Suppressor macrophage (primary cell): ENCODE measurements around the gene TECPR1.

Experiments used
- DNase-seq, 4 experiments: peaks; one replicate each; pipeline ENCODE4 v3.0.0-alpha.2; 2020 to 2022

The TECPR1 gene

DNA sequence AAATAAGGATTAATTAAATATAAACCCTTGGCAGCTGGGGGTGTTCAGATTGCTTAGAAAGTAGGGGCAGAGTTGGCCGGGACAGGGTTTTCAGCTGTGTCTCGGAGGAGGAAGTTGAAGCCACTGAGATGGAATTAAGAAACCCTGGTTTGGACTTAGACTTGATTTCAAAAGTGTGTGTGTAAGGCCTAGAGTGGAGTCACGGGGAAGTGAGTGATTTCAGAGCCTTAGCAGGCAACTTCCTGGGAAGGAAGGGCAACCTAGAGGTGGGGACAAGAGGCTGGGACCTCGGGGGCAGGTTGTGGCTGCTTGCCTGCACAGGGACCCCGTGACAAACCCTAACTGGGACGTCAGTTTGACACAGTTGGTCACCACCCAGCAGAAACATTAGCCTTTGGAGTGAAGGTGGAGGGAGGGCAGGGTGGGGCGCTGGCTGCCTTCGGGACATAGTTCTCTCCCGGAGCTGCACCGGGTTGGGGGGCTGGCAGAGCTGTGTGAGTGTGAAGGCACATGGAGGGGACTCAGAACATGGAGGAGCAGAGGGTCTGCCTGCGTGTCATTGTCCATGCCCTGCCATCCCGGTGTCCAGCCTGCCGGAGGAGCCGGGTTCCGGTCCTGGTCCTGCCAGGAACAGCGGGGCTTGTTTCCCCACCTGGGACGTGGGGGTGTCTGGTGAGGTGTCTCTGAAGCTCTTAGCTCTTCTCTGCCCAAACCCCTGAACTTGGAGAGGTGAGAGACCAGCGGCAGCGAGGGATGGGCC lies 31.3 kb upstream of the TECPR1 start:
- DNase-seq, result peak; percentile 91 to 98 (median 94)

DNA sequence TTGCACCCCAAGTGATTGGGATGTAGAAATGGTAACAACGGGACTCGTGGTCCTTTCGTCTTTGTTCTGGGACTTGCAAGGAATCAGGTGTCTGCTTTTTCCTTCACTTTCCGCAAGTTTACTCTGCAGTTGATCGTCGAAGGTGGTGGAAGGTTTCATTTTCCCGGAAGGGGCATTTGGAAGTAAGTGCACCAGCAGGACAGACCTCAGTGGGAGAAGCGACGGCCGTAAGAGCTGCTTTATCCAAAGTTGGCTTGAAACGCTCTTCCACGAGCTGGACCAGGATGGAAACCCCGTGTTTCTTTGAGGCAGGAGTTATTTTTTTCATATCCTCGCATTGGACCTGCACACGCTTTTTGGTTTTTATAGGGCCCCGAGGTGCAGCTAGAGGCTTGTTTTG lies 30.7 kb upstream of the TECPR1 start:
- DNase-seq, result peak in 2 of 4 experiments; percentile 33 to 40

DNA sequence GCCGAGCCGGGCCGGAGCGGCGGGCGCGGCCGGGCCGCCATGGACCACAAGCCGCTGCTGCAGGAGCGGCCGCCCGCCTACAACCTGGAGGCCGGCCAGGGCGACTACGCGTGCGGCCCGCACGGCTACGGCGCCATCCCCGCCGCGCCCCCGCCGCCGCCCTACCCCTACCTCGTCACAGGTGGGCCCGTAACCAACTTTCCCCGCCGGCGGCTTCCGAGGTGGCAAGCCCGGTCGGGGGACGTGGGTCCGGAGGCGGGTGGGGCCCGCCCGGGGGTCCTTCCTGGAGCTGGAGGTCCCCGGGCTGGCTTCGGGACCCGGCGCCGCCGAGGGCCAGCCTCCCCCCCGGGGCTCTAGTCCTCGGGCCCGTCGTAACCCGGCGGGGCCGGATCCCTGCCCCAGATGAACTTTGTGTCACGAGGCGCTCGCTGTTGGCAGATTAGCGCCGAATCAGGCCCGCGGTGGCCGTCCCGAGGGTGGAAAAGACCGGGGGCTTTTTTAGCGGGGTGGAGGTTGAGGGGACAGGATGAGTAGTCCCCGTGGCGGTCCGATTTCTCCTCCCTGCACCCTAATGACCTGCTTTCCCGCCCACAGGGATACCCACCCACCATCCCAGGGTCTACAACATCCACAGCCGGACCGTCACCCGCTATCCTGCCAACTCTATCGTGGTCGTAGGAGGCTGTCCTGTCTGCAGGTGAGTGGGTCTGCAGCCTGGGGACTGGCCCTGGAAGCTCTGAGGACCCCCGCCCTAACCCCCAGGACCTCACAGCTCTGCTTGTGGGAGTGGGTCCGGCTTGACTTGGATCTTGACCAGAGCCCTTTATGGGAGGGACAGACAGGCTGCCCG lies 29.9 kb upstream of the TECPR1 start:
- peak; percentile 44 to 65 (median 54) for DNase-seq

DNA sequence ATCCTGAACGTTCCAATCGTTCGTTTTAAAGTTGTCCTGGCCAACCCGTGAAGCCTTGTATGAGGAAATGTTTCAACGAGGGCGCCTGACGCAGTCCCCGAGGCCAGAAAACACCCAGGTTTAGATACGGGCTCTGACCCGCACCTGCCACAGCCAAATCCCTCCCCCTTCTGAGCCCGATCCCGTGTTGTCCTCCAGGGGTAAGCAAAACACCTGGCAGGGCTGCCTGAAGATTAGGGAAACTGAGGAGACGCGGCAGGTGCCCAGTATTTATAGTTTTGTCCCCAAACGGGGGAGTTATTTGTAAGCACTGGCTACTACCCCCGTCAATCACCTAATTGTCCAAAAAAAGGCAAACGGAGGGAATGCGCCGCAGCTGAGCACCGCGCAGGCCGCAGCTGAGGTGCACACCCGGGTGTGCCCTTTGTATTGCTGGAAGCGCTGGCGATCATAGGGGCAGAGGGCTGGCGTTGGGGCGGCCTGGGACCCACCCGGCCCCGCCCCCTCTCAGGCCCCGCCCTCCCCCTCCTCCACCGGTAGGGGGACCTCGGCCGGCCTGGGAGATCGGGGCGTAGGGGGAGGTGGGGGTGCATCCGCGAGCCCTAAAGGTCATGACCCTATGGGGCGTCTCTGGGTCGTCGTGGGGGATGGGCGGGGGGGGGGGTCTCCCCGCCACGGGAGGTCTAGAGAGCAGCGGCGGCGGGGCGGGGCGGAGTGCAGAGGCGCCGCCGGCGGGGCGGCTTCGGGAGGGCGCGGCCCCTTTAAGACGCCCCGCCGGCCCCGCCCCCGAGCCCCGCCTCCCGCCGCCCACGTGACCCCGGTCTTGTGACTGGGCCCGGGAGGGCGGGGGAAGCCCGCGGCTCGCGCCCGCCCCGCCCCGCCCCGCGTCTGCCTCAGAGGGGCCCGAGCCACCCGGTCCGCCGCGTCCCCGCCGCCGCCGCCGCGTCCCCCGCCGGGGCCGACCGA lies 29.0 kb upstream of the TECPR1 start, which contains the start of gene BRI3:
BRI3 (plus strand) TSS at position 896 of the 966 bp plus-strand sequence. CDS start 110 bp downstream, outside the sequence.
- peak; percentile 96 to 100 (median 98) for DNase-seq

DNA sequence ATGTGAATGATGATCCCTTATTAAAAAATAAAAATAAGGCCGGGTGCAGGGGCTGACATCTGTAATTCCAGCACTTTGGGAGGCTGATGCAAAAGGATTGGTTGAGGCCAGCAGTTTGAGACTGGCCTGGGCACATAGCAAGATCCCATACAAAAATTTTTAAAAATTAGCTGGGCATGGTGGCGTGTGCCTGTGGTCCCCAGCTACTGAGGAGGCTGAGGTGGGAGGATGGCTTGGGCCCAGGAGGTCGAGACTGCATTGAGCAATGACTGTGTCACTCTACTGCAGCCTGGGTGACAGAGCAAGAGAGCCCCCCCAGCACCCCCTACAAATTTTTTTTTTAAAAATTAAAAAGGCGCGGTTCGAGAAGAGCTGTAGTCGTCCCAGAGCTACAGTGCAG lies 28.3 kb upstream of the TECPR1 start:
- DNase-seq, result no peak

DNA sequence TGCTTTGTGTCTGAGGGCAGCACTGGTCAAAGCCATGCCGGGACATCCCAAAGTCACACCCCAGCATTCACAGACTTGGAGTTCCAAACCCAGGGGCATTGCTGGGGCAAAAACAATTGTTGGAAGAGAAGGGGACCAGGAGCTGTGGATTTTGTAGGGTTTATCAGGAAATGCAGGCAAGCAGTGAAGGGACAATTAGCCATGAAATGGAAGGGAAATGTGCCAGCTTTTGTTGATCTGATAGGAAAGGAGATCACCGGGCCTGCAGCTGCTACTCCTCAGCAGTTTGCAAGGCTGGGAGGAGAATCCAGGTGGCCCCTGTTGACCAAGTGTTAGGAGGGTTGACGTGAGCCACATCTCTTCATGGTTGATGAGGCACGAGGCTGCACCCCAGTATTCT lies 26.9 kb upstream of the TECPR1 start:
- no peak for DNase-seq

DNA sequence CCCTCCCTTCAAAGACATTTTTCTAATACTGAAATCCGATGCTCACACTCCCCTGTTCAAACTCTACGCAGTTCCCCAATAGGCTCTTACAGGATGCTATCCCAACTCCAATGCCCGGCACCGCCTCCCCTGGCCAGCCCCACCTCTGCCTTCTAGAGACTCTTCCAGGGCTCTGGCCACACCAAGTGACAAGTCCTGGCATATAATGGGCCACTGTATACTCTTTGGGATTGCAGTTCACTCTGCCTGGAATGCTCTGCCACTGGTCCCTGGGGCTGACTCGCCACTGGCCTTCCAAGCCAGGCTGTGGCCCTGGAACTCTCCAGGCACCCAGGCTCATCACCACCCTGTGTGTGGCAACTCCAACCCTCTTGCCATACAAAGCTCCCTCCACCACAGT lies 26.4 kb upstream of the TECPR1 start:
- DNase-seq, result no peak

DNA sequence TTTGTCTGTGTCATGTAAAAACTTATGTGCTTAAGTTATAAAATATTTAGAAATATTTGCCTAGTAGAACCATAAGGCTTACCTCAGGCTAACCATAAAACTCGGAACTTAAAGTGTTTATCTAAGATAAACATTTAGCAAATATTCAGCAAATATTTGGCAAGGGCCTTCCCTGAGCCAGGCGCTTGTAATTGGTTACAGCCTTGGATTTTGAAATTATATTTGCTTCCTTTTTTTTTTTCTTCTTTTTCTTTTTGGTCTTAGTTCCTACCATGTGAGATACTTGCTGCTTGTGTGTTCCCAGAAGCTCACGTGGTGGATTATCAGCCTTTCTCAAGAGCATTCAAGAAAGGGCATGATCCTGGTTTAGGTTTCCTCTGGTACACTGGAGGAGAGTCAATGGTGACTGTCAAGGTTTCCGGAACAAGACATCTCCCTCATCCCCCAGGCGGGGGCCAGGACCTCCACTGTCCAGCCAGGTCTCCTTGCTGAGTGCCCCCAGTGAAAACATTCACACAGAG lies 24.3 kb upstream of the TECPR1 start:
- DNase-seq, result peak; percentile 76 to 94 (median 86)

DNA sequence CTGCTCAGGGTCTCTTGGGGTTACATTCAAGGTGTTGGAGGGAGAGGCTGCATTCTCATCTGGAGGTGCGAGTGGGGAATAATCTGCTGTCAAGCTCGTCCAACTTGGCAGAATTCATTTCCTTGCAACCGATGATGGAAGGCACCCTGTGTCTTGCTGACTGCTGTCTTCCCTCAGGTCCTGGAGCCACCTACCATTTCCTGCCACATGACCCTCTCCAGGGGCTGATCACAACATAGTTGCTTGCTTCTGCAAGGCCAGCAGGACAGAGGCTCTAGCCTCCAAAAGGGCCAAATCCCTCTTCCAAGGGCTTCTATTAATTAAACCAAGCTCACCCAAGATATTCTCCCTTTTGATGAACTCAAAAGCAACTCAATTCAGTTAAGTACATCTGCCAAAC lies 15.3 kb upstream of the TECPR1 start:
- DNase-seq, result peak; percentile 51 to 74 (median 71)

DNA sequence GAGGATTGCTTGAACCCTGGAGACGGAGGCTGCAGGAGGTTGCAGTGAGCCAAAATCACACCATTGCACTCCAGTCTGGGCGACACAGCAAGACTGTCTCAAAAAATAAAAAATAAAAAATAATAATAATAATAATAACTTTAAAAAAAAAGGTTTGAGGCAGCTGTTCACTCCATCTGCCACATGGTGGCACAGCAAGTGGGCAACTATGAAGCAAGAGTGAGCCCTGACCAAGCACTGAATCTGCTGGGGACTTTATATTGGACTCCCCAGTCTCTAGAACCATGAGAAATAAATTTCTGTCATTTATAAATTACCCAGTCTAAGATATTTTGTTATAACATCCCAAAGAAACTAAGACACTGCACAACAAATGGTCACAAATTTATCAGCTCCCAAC lies 14.8 kb upstream of the TECPR1 start:
- DNase-seq, result peak in 3 of 4 experiments; percentile 41 to 59 (median 54)

DNA sequence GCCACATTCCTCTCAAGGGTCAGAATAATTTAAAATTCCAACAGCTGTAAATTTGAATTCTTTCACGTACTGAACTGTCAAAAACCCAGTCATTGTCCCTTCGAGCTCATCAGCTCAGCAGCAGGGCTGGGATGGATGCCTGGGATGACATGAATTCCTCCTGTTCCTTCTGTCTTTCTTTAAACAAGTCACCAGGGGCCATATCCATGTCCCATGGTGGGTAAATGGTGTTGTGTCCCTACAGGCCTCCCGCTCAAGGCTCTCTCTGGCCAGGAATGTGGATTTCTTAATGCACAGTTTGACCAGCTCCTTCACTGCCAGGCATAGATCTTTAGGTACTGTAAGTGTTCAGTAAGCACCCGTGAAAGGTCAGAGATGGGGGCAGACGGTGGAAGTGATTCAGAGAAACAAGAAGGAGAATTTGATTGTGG lies 13.8 kb upstream of the TECPR1 start:
- no peak for DNase-seq

DNA sequence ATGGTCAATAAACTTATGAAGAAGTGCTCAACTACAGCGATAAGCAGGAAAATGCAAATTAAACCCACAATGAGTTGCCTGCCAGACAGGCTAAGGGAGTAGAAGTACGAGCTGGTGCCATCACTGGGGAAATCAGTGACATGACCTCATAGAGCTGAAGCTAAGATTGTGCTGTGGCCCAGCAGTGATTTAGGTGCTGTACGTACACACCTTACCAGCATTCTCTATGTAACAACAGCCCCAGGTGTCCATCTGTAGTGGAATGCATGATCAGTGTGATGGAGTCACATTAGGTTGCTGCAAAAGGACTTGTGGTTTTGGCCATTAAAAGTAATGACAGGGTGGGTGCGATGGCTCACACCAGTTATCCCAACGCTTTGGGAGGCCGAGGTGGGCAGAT lies 5.7 kb upstream of the TECPR1 start:
- DNase-seq, result no peak

DNA sequence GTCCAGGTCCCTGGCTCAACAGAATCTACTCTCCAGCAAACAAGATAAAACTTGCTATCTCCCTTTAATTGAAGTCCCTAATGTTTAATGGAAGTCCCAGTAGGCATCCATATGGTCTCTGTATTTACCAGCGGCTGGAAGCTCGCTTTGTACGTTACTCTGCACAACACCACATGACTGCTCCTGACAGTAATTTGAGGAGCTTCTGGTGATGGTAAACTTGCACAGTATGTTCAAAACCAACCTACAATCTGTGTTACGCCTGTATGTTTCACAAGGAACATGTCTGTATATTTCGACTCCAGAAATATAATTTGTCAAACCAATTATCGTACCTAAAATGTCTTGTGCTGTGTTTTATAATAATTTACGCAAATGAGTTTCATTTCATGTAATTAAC lies 4.4 kb upstream of the TECPR1 start:
- DNase-seq, result no peak

DNA sequence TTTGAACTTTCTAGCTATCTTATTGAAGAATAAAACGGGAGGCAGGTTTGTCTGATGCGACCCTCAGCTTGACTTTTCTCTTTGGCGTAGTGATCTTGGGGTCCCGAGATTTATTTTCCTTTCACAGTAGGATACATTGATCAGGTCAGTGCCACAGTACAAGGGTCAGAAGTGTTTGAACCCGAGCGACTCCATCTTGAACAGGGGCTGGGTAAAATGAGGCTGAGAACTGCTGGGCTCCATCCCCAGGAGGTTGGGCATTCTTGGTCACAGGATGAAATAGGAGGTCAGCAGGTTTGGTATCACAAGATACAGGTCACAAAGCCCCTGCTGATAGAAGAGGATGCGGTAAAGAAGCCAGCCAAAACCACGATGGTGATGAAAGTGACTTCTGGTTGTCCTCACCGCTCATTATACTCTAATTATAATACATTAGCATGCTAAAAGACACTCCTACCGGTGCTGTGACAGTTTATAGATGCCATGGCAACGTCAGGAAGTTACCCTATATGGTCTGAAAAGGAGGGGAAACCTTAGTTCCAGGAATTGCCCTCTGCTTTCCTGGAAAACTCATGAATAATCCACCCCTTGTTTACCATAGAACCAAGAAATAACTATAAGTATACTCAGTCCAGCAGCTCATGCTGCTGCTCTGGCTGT lies 3.0 kb upstream of the TECPR1 start:
- DNase-seq, result no peak

DNA sequence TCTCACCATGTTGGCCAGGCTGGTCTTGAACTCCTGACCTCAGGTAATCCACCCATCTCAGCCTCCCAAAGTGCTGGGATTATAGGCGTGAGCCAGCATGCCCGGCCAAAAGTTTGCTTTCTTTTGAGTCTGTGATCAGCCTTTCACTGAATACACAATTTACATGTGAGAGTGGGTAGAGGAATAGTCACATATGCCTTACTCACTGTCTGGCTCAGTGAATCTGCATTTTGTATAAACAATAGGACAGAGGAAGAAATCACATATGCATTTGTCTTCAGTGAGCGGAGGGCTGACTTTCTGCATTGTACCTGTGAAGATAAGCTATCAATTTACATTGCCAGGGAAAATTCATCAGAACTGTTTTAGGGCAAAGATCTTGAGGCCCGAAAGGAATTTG lies 2.5 kb upstream of the TECPR1 start:
- DNase-seq, result no peak

DNA sequence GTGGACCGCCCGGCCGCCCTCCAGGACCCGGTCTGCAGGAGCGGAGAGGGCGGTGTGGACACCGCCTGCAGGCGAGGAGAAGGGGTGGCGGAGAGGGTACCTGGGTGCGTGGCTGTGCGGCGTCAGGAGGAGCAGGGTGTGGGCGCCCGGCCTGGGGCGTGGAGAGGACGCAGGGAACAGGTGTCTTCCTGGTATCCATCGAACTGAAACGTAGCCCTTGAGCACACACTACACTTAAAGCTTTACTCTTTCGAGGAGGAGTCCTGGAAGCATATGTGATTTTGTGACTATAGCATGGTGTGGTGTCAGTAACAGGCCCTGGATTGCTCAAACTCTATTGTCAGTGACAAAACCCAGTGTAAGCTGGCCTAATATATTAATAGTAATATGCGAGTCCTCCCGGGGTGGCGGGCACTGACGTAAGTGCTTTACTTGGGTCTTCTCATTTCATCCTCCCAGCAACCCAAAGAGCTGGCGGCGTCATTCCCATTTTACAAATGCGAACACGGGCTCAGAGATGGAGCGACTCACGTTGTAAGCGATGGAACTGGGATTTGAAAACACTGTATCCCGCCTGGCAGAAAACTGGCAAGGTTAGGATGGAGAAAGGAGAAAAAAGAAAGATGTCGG lies 508 bp upstream of the TECPR1 start:
- no peak for DNase-seq

DNA sequence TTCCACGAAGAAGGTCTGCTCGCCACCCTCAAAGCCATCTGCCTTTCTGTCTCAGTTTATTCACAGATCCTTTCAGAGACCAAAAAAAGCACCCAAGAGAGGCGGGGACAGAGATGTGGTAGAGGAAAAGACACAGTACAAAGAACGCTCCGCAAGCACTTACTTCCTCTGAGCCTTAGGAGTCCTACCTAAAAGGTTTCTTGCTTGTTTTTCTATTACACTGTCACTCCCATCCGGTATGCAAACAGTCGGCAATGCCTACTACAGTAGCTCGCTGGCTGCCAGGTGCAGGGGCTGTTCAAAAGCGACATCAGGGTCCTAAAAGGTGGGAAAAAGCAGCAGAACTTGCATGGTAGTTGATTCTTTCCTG lies 816 bp downstream of the TECPR1 start:
- DNase-seq, result peak in 1 of 4 experiments; percentile 27

DNA sequence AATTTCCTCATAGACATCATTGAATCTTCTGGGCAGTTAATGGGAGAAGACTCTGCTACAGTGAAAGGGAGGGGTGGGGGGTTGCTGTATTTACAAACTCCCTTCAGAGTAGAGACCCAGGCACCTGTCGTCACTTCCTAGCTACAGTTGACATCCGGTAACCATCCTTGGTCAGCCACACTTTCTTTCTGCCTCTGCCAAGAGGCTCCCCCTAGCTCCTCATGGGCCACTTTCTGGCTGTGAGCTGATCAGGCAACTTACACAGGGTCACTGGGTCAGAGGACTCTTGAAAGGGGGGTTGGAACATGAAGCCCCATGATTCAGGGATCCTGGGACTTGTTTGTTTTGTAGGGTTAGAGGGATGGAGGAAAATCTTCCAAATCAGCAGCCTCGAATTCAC lies 1.2 kb downstream of the TECPR1 start:
- no peak for DNase-seq

DNA sequence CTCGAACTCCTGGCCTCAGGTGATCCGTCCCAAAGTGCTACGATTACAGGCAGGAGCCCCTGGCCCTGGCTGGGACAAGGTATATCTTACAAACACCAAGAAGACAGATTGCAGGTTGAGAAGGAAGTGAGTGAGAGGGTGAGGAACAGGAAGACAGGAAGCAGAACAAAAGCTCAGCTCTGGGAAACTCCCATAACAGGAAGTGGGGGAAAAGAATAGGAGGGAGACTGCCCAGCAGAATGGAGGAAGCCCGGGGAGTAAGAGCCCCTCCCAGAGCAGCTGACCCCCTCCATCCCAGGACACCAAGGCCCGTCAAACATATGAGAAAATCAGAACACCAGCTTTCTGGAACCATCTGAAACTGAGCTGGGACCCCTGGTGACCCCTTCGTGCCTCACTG lies 2.9 kb downstream of the TECPR1 start:
- peak; percentile 32 to 76 (median 70) for DNase-seq

DNA sequence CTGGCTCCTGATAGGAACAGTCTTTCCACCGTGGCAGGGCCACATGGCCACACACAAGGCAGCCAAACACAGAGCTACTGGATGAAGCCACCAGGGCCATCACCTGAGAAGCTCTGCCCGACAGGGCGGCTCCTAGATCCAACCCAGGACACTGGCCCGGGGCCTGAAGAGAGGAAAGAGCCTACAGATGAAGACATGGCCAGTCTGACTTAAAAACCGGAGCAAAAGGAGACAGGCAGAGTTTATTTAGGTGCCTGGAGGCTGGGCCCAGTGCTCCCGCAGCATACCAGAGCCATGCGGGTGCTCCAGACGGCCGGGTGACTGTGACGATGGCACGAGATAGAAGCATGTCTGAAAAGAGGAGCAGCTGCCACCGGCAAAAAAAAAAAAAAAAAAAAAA lies 3.9 kb downstream of the TECPR1 start:
- no peak for DNase-seq

DNA sequence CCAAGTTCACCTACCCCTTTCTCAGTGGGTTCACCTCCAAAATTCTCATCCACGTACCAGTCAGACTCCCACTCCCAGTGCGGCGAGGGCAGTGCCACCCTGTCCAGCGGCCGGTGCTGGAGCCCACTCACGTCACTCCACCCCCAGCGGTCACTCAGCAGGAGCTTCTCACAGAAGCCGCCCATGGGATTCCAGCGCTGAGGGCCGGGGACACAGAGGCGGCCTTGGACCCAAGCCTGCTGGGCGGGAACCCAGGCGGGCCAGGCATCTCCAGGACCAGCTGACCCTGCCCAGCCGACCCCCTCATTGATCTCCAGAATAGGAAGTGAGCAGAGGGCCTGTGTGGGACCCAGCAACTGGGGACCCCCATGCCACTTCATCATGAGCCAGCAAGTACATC lies 7.2 kb downstream of the TECPR1 start:
- DNase-seq, result no peak
